GM18511 (cell line): ENCODE measurements around the gene TBC1D17.
A peak's percentile ranks its signal among the peaks of the same experiment; 100 is the strongest.

ENCODE experiments used
- ATAC-seq: cut with Tn5 transposase; IDR thresholded peaks from one replicate; pipeline ENCODE4 v1.9.1; 2021; ENCODE audit warnings: mild to moderate bottlenecking, moderate library complexity; ENCODE audit not compliant: unreplicated experiment

The TBC1D17 gene

DNA sequence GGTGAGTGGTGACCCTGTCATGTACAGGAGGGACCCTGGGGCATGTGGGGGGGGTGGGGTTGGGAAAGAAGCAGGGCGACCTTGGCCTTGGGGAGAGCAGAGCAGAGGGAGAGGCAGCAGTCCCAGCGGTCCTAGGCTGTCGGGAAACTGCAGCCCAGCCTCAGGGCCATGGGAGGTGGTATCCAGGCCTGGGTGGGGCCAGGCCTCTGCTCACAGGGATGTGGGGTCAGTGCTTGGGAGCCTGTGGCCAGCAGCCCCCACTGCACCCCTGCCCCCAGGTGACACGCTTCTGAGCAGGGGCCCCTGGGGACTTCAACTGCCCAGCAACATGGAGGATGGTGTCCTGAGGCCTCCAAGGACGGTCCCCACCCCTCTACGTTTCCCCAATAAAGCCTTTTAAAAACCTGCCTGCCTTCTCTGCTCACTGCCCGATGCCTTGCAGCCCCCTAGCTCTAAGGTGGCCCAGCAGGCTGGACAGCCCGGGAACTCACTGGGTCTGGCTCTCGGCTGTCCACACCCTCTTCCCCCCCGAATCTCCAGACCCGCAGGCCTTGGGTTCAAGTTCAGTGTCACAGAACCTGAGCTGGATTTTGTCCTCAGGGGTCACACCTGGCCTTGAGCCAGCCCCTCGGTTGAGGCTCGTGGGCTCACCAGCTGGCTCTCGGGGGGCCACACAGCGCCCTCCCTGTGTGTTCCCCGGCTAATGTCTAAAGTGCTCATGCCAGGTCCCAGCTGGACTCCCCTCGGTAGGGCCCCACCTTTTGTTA is 17.0 kb upstream of the TBC1D17 start:
- no peak for ATAC-seq

DNA sequence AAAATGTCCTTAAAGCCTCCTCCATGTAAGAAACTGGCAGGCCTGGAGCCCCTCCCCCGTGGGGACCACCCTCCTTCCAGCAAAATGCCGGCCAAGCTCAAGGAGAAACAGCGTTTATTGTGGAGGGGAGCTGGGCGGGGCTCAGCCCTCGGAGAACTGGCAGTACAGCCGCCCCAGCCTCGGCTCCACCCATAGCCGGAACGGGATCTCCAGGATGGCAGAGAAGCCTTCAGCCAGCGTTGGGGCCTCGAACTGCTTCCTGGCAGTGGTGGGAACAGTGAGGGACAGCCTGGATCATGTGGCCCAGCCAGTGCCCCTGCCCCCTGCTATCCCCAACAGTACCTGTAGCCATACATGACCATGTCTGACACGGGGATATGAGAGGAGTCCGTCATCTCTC is 16.4 kb upstream of the TBC1D17 start:
- no peak for ATAC-seq

DNA sequence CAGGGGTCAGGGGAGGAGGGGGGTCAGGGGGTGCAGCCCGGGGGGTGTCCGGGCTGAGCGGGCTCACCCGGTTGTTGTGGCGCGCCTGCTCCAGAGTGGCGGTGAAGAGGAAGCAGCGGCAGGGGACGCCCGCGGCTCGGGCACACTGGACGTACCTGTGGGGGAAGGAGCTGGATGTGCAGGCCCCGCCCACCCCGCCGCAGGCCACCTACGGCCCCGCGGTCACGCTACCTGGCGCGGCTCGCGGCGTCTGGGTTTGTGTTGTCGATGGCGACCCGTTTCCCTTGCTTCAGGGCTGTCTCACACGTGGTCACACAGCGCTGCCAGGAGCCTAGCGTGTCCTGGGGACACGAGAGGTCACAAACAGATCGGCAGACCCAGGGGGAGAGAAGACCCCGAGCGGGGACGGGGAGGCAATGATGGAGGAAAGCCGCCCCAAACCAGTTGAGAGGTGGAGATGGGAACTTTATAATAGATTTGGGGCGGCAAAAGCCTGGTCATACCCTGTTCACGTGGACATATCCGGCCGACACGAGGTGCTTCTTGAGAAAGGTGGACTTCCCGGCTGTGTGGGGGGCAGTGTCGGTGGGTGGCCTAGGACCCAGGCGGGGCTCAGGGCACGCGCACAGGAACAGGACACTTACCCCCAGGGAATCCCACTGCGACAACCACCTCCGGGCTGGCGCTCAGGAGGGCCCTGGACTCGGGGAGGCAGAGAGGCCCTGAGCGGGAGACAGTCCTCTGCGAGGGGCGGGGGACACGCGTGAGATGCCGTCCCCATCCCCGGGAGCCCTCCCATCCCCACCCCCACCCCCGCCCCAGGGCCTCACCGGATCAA is 15.7 kb upstream of the TBC1D17 start:
- ATAC-seq, result no peak

DNA sequence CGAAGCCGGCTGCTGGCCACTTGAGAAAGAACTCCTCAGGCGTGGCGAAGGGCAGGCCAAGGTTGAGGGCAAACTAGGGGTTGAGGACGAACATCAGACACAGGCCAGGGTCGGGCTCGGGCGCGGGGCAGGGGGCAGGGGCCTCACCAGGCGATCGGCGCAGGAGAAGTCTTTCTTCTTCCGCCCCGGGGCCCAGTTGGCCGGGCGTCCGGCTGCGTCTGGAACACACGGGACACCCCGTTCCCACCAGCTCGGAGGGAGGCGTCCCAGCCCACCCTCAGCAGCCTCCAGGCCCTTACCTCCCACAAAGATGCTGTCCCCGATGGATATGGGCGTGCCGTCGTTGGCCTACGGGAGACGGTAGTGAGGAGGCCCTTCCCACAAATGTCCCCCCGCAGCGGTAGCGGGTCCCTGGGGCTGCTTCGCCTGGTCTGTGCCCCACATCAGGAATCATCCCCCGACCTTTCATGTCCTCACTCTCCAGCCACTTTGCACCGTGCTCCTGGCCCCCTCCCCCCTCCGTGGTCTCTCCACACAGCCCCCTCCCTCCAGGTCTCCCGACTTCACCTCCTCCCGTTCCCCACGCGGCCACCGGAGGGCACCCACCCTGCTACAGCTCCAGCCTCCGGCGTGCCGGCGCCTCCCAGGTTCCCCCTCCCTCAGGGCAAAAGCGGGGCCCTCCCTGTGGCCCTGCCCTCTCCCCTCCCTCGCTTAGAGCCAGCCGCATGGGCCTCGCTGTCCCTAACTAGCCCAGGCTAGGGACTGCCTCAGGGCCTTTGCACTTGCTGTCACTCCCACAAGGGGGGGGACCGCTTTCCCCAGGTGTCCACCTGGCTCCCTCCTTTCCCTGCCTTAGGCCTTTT is 14.9 kb upstream of the TBC1D17 start:
- ATAC-seq, result no peak

DNA sequence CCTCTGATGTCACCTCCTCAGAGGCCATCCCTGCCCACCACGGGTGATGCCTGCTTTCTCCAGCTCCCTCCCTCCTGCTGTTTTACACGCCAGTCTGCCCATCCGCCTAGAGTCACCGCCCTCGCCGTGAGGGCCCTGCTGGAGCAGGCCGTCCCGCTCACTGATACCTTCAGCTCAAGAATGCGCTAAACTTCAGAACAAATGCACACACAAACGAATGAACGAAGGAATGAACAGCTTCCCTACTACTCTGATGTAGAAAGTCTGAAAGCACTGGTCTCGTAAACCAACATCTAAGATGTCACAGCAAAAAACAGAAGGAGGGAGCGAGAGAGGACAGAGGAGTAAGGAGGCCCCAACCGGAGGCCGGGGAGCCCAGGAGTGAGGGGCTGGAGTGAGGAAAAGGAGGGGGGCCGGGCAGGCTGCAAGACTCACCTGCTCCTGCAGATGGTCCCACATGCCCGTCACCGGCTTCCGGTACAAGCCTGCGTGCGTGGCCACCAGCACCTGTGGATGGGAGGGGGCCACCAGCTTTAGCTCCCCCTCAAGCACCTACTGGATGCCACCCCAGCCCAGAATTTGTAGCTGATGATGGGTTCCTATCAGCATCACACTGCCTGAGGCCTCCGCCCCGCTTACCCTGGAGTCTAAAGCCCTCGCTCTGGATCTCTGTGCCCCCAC is 14.1 kb upstream of the TBC1D17 start:
- no peak for ATAC-seq

DNA sequence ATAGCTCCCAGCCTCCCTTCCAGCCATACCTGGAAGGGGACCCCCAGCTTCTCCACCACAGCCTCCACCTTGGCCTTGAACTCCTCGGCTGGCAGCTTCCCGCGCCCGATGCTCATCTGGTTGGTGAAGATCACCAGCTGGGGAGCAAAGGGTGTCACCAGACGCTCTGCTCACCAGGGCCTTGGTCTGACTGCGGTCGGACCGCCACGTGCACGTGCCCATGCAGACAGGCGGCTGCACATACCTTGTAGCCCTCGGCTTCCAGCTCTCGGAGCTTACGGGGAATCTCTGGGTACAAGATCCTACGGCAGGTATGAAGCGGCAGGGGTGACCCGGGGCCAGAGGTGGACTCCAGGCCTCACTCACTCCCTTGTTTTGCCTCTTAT is 13.6 kb upstream of the TBC1D17 start:
- no peak for ATAC-seq

DNA sequence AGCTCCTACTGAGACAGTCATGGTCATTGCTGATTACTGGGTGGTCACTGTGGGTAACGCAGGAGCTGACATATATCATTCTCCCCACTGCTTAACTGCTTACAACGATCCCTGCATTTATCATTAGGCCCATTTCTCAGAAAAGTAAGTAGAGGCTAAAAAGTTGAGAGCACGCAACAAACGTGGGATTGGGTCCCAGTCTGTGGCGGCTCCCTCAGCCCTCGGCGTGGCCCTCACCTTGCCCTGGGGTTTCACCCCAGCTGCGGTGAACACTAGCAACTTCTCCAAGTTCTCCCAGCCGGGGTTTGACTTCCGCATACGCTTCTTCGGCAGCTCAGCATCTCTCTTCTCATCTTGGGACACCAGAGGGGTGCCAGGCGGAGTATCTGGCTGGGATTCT is 12.6 kb upstream of the TBC1D17 start:
- ATAC-seq, result no peak

DNA sequence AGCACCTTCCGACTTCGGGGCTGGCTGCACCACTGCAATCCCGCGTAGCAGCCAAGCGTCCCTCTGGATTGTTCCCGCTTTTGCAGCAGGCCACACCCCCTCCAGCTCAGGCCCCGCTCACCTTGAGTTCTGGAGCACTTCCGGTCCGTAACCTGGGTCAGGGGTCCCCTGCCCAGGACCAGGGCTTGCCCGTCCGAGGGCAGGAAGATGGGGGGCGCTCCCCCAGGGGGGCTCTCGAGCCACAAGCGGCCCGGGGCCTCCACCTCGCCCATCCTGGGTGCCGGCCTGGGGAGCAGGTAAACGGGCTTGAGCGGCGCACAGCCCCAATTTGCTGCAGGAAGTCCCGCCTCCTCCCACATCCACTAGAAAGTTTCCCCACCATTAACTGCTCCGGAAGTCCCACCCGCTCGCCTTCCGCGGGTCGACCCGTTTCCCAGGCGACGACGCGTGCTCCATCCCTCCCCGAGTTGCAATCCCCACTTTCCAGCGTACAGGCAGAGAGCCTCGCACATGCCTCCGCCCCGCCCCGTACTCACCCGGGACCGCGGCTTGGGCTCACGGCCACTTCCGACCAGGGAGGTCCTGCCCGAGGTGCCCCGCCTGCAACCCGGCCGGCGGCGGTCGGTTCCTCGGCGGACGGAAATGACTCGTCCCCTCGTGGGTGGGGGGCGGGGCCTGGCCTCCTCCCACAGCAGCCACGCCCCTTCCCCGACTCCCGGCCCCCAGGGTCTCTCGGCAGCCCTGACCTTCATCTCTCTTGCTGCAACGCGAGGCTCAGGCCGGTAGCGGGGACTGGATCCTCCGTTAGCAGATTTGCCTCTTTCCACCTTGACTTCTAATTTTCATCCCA is 10.3 kb upstream of the TBC1D17 start, which contains the start of gene PNKP:
Gene PNKP, minus strand, starts transcription at position 644 of the 850 bp plus-strand sequence. Its CDS starts 372 bp downstream, at position 272.
- peak; percentile 50 for ATAC-seq

DNA sequence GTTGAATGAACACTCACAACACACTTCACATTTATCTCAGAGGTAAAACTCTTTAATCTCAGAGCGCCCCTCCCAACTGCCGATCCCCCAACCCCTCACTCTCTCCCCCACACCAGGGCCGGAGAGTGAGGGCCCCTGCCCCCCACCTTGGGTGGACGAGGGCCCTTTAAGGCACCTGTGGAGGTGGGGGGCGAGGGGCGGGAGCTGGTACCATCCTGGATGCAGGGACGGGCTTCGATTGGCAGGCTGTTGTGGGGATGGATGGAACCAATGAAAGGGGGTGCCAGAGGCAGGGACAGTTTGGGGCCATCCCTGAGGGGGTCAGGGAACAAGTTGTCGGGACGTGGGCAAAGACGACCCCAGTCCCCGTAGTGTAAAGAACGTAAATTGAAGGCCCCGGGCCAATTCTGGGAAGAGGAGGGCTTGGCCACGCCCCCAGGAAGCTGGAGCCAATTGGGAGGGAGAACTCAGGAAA is 8.5 kb upstream of the TBC1D17 start:
- peak; percentile 8 for ATAC-seq

DNA sequence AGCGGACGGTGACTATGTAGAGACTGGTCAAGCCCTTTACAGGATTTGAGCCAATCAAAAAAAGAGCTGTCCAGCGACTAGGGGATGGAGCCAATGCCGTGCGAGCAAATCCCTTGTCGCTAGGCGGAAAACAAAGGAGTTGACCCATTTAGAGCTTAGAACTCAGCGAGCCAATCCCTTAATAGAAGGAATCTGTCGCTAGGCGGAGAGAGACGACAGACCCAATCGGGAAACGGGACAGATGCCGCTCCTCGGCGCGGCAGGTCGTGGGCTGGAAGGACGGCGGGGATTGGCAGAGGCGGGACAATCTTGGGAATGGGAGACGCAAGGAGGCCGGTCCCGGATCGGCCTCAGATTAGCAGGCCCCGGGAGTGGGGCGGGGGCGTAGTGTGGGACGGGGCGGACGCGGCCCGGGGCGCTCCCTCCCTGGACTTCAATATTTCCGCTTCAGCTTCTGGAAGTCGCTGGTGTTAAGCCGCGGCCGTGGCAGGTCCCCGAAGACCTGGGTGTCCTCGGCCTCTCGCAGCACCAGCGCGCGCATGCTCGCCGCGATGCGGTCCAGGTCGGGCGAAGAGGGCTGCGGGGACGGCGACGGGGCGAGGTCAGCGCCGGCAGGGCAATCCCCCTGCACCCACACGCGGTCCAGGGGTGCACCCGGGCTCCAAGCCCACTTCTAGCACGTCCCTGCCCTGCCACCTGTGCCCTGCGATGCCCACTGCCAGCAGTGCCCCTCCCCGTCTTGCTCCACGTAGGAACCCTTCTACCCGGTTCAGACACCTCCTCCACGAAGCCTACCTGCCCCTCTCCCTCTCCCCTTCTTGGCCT is 7.8 kb upstream of the TBC1D17 start:
- peak; percentile 79 for ATAC-seq

DNA sequence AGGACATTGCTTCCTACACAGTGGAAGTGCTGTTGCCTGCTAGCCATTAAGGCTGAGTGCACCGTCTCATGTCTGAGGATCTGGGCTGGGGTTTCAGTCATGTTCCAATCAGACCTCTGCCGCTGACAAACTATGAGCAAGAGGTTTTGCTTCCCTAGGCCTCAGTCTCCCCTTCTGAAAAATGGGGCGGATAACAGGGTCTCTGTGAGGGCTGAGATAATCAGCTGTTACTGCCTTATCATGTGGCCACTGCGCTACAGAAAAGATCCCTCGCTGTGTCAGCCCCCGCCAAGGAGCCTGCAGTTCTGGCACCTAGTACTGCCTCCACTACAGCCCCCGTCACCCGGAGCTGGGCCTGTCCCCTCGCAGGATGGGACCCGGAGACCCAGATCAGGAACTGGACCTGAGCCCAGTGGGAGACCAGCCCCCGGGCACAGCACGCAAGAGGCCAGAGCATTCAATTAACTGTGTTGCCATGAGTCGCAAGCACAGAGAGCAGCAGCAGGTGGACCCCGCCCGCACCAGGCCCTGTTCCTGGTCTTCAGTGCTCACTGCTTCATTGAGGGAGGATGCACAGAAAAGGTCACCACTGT is 7.1 kb upstream of the TBC1D17 start:
- no peak for ATAC-seq

DNA sequence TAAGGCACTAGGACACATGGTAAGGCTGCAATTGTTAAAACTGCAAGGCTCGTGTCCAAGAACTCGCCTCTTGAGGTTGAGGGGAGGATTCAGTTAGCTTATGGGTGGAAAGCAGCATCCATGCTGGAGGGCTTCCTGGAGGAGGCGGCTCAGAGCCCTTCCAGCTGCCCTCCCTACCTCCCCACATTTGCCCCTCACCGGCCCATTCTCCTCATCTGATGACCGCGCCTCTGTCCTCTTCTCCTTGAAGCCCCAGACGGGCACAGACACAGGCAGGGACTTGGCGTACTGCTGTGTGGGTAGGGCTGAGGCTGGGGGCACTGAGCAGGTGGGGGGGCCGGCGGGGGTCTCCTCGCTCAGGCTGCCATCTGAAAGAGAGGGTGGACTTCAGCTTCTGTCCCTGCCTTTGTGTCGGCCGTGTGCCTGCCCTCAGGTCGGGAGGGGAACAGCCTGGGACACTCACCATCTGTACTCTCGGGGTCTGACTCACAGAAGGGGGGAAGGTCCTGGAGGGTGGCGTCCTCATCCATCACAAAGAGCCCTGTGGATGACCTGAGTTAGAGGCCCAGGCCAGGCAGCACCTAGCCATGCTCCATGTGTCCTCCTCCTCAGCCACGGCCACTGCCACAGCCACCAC is 6.0 kb upstream of the TBC1D17 start:
- no peak for ATAC-seq

DNA sequence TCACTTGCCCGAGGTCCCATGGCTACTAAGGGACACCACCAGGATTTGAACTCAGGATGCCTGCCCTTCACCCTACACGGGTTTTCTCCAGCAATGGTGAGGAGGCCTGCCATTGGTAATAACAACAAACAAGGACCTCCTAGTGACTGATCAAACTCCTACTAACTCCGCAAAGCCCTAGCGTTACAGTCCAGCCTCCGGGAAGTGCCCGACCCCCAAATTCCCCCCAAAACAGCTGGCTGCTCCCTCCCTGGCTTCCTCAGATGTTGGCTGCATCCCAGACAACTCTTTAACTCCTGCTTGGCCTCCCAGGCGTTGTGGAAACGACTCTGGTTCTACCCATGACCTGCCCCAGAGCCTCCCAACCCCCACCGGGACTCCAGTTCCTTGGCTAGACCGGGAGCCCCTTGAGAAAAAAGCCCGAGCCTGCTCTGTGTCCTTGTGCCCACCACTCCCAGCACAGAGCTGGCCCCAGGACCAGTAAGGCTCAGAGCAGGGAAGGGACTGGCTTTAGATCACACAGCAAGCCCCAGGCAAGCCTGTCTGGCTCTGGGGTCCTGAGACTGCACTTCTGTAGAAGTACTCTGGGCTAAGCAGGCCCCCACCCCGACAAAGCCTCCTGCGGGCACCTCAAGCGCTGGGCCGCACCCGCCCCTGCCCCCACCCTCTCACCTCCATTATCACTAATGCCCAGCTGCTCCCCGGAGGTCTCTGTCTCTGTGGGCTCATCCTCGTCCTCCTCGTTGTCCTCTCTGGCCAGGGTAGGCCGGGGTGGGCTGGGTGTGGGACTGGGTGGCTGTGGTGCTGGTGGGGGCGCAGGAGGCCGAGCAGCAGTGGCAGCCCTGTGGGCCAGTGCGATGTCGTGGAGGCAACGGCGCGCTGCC is 5.0 kb upstream of the TBC1D17 start:
- no peak for ATAC-seq

DNA sequence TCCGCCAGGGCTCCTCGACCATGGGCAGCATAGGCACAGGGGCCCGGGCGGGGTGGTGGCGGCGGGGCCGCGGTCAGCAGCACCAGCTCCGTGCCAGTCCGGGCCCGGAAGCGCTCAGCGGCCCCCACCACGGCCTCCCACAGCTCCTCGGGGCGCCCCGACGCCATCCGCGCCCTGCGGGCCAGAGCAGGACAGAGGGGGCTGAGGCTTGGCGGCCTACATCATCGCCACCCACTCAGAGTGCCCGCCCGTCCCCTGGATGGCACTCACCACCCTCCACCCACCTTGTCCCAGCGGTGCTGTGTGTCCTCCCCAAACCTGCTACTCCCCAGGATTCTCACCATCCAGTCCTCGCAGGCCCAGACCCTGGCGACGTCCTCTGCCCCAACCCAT is 4.4 kb upstream of the TBC1D17 start:
- no peak for ATAC-seq

DNA sequence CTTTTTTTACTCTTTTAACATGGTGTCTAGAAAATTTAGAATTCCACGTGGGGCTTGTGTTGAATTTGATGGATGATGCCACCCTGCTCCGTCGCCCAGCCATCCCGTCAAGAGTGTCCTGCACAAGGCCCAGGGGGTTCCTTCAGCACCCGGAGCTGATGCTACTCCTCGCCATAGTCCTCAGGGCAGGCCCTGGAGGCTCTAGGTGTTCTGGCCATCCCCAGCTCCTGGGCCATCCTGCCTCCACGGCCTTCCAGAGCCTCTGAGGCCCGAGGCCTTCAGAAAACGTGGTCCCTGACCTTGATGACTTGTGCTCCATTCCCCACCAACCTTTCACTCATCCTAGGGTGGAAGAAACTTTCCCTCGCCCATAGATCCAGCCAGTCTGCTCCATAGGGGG is 3.7 kb upstream of the TBC1D17 start:
- no peak for ATAC-seq

DNA sequence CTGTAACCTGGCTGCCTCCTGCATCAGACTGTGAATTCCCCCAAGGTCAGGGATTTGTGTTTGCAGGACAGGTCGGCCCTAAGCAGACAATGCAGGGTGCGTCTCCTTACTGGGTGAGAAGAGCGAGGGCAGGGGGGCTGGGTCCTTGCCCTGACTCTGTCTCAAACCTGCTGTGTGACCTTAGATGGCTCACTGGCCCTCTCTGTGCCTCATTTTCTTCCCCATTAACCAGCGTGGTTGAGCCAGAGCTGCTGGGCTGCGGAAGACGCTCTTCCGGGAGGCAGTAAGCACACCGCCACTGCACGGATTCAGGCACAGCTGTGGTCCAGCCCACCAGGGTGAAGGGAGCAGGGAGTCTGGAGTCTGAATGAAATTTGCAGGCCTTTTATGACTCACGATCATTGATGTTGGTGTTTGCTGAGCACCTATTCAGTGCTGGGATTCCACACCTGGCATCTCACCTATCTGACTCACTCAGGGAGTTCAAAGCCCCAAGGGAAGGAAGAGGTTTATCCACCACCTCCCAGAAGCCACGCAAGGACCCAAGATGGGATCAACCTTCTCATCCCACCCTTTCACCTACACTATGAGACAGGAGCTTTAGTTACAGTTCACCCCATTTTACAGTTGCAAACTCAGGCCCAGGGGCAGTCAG is 2.9 kb upstream of the TBC1D17 start:
- ATAC-seq, result no peak
